Esophagus muscularis mucosa (tissue), 4 donors: Measurements from ENCODE around the gene KANK3.

Experiments
- EP300 ChIP-seq: sonication (generic); formaldehyde crosslinking; IDR thresholded peaks from one replicate; pipeline ENCODE4 v1.6.1; 2017; ENCODE audit warnings: antibody characterized with exemption
- POLR2A ChIP-seq: fragments of 450-650 bp; IDR thresholded peaks from one replicate; pipeline ENCODE4 v1.6.1; 2017; ENCODE audit warnings: antibody characterized with exemption, moderate library complexity, mild to moderate bottlenecking, low read depth
- POLR2AphosphoS5 ChIP-seq, 2 donors: sonication (generic); formaldehyde crosslinking; IDR thresholded peaks; one replicate each; pipeline ENCODE4 v1.6.1; 2017; ENCODE audit warnings: antibody characterized with exemption in 2 of 2
- TF ChIP-seq, protein P1 (sequence below), 3 experiments: fragments of 200-600 bp in 2 of 3; fragments of 450-650 bp in 1 of 3; sonication (generic) in 2 of 3; IDR thresholded peaks; one replicate each; pipeline ENCODE4 v1.5.1; 2017 to 2019; ENCODE audit warnings: antibody characterized with exemption in 3 of 3, mild to moderate bottlenecking in 2 of 3, moderate library complexity in 1 of 3

DNA sequence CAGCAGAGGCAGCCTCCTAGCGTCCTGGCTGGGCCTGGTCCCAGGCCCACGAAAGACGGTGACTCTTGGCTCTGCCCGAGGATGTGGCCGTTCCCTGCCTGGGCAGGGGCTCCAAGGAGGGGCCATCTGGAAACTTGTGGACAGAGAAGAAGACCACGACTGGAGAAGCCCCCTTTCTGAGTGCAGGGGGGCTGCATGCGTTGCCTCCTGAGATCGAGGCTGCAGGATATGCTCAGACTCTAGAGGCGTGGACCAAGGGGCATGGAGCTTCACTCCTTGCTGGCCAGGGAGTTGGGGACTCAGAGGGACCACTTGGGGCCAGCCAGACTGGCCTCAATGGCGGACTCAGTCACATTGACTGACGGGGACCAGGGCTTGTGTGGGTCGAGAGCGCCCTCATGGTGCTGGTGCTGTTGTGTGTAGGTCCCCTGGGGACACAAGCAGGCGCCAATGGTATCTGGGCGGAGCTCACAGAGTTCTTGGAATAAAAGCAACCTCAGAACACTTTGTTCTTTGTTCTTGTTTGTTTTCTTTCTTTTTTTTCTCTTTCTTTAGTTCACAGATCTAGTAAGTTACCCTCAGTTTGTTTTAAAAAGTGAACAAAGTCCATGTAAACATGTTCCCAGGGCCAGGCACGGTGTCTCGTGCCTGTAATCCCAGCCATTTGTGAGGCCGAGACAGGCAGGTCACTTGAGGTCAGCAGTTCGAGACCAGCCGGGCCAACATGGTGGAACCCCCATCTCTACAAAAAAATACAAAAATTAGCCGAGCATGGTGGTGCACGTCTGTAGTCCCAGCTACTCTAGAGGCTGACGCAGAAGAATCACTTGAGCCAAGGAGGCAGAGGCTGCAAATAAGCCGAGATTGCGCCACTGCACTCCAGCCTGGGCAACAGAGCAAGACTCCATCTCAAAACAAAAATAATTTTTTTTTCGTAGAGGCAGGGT lies 31.1 kb upstream of the KANK3 start:
- TF ChIP-seq, protein P1, sequence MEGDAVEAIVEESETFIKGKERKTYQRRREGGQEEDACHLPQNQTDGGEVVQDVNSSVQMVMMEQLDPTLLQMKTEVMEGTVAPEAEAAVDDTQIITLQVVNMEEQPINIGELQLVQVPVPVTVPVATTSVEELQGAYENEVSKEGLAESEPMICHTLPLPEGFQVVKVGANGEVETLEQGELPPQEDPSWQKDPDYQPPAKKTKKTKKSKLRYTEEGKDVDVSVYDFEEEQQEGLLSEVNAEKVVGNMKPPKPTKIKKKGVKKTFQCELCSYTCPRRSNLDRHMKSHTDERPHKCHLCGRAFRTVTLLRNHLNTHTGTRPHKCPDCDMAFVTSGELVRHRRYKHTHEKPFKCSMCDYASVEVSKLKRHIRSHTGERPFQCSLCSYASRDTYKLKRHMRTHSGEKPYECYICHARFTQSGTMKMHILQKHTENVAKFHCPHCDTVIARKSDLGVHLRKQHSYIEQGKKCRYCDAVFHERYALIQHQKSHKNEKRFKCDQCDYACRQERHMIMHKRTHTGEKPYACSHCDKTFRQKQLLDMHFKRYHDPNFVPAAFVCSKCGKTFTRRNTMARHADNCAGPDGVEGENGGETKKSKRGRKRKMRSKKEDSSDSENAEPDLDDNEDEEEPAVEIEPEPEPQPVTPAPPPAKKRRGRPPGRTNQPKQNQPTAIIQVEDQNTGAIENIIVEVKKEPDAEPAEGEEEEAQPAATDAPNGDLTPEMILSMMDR (IDR thresholded peaks at IDR 0.05), result no peak
- TF ChIP-seq POLR2A (no peak), POLR2AphosphoS5 (IDR thresholded peaks at IDR 0.05) (peak in 1 of 2 donors; percentile 44), EP300 (no peak)
